IMR-90 (cell line): ENCODE measurements around the gene DGKG.

Experiments used
- MAFK ChIP-seq: IDR thresholded peaks from 2 replicates; pipeline ENCODE4 v1.6.1; 2012; ENCODE audit warnings: low read depth, low read length, improper control_type of control experiment
- MAZ ChIP-seq: IDR thresholded peaks from 2 replicates; pipeline ENCODE4 v1.6.1; 2012; ENCODE audit warnings: low read depth, mild to moderate bottlenecking, low read length, improper control_type of control experiment, moderate library complexity, borderline replicate concordance
- NFE2L2 ChIP-seq: fragments of 150-350 bp; IDR thresholded peaks from 2 replicates; pipeline ENCODE4 v1.6.1; 2016; ENCODE audit warnings: low read depth, mild to moderate bottlenecking, low read length
- POLR2A ChIP-seq: IDR thresholded peaks from 2 replicates; pipeline ENCODE4 v1.6.1; 2012; ENCODE audit warnings: mild to moderate bottlenecking, low read depth, low read length
- RAD21 ChIP-seq: IDR thresholded peaks from 2 replicates; pipeline ENCODE4 v1.6.1; 2012; ENCODE audit warnings: low read length, improper control_type of control experiment
- RFX5 ChIP-seq: IDR thresholded peaks from 2 replicates; pipeline ENCODE4 v1.8.0; 2012; ENCODE audit warnings: low read depth, mild to moderate bottlenecking, low read length, moderate library complexity
- SMC3 ChIP-seq: fragments of 150-350 bp; IDR thresholded peaks from 2 replicates; pipeline ENCODE4 v1.6.1; 2016; ENCODE audit warnings: low read depth, mild to moderate bottlenecking, antibody characterized with exemption, low read length, moderate library complexity
- TF ChIP-seq, protein P1 (sequence below): conservative IDR thresholded peaks from 2 replicates; pipeline ENCODE4 v1.5.1; 2012; ENCODE audit warnings: mild to moderate bottlenecking, low read depth, low read length, improper control_type of control experiment
- TF ChIP-seq, protein P2 (sequence below): fragments of 150-350 bp; IDR thresholded peaks from 2 replicates; pipeline ENCODE4 v1.6.1; 2017; ENCODE audit warnings: mild to moderate bottlenecking, antibody characterized with exemption, low read length, low read depth
- TF ChIP-seq, protein P3 (sequence below): fragments of 150-350 bp; IDR thresholded peaks from 2 replicates; pipeline ENCODE4 v1.6.1; 2016; ENCODE audit warnings: low read depth, mild to moderate bottlenecking, low read length, moderate library complexity, borderline replicate concordance

DNA sequence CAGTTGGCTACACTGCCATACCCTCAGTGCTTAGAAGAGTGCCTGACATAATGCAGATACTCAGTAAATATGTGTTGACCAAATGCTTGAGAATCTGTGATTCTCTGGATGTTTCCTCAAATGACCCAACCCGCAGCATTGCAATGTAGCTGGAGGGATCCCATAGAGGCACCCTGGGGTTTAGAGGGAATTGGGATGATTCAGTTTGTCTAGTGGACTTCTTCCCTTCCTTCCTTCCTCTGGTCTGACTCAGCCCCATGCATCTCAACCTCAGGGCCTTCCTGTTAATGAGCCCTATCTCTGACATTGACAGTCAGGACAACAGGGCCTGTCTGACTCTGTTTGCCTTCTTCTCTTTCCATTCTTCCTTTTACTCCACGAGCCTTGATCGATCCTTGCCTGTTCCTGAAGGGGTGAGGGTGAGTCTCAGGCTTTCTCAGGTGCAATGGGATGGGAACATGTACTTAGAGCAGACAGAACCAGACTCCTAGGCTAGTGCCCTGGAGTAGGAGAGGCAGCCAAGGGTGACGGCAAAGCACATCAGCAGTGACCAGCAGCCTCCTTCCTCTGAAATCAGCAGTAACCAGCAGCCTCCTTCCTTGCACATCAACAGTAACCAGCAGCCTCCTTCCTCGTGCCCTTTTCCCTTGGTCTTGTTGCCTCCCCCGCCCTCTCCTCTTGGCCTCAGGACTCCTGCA lies 78.2 kb downstream of the DGKG start:
- TF ChIP-seq RFX5 (no peak), SMC3 (no peak), RAD21 (no peak), POLR2A (no peak), MAZ (no peak), MAFK (no peak), NFE2L2 (no peak)
- TF ChIP-seq, protein P1, sequence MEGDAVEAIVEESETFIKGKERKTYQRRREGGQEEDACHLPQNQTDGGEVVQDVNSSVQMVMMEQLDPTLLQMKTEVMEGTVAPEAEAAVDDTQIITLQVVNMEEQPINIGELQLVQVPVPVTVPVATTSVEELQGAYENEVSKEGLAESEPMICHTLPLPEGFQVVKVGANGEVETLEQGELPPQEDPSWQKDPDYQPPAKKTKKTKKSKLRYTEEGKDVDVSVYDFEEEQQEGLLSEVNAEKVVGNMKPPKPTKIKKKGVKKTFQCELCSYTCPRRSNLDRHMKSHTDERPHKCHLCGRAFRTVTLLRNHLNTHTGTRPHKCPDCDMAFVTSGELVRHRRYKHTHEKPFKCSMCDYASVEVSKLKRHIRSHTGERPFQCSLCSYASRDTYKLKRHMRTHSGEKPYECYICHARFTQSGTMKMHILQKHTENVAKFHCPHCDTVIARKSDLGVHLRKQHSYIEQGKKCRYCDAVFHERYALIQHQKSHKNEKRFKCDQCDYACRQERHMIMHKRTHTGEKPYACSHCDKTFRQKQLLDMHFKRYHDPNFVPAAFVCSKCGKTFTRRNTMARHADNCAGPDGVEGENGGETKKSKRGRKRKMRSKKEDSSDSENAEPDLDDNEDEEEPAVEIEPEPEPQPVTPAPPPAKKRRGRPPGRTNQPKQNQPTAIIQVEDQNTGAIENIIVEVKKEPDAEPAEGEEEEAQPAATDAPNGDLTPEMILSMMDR, result no peak
- TF ChIP-seq, protein P2, sequence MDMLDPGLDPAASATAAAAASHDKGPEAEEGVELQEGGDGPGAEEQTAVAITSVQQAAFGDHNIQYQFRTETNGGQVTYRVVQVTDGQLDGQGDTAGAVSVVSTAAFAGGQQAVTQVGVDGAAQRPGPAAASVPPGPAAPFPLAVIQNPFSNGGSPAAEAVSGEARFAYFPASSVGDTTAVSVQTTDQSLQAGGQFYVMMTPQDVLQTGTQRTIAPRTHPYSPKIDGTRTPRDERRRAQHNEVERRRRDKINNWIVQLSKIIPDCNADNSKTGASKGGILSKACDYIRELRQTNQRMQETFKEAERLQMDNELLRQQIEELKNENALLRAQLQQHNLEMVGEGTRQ, result no peak
- TF ChIP-seq, protein P3, sequence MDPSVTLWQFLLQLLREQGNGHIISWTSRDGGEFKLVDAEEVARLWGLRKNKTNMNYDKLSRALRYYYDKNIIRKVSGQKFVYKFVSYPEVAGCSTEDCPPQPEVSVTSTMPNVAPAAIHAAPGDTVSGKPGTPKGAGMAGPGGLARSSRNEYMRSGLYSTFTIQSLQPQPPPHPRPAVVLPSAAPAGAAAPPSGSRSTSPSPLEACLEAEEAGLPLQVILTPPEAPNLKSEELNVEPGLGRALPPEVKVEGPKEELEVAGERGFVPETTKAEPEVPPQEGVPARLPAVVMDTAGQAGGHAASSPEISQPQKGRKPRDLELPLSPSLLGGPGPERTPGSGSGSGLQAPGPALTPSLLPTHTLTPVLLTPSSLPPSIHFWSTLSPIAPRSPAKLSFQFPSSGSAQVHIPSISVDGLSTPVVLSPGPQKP, result no peak
